ENCODE measurements around the gene TAF3.

- no peak for TF ChIP-seq CTCF (IDR thresholded peaks at IDR 0.05)
- TF ChIP-seq POLR2A (IDR thresholded peaks at IDR 0.05) = no peak
Measured at GRCh38 chr10:7971949-7972348, 153.6 kb downstream of the TAF3 start.

Measured in uterus (tissue), 2 donors.